Superior temporal gyrus (tissue), 1 donor: ENCODE data around the gene PLXNB1.
"Not testable (repeated sequence)": the region's sequence is repeated elsewhere in the genome, so short reads cannot be mapped to it uniquely, and the experiment has no call there.

Experiments
- DNase-seq: peaks from one replicate; pipeline ENCODE4 v3.0.0-alpha.2; 2016; ENCODE audit errors: extremely low spot score

PLXNB1 gene

GRCh38 chr3:48429960-48430707, at the start of gene PLXNB1:
Gene PLXNB1, minus strand, starts transcription at chr3:48430086. Its CDS starts 5,475 bp downstream, at chr3:48424611.
- DNase-seq: no peak

DNA sequence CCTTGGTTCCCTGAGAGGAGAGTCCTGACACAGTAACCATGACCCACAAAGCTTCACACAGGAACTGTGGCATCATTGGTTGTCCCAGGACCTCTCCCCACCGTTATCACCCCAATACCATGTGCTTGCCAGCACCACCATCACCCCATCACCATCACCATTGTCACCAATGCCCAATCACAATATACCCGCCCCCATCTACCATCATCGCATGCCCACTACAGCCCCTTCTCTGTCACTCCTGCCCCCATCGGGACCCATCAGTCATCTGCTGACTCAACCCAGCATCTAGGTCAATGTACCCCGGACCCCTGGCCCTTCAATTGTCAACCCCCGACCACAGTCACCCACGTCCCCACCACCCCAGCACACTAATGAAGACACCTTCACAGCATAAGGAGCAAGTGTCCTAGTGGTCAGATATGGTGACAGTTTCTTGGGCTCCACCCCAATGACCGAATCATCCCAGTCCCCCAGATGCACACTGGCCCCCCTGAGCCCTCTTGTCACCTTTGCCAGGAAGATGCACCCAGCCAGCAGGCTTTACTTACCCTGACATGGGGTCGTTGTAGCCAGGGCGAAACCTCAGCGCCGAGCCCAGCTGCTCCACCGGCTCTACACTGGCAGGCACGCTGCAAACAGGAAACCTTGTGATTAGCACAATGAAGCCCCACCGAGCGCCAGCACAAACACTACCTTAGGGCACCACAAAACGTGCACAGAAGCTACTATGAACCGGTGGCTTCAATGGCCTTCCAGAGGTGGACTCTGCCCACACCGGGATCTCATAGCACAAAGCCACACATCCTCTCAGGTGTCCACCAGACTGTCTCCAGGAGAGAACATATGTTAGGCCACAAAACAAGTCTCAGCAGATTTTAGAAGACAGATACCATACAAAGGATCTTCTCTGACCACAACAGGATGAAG, 49.0 kb upstream of the PLXNB1 start:
- no peak for DNase-seq

GRCh38 chr3:48477959-48478520, 48.2 kb upstream of the PLXNB1 start:
- no peak for DNase-seq

DNA sequence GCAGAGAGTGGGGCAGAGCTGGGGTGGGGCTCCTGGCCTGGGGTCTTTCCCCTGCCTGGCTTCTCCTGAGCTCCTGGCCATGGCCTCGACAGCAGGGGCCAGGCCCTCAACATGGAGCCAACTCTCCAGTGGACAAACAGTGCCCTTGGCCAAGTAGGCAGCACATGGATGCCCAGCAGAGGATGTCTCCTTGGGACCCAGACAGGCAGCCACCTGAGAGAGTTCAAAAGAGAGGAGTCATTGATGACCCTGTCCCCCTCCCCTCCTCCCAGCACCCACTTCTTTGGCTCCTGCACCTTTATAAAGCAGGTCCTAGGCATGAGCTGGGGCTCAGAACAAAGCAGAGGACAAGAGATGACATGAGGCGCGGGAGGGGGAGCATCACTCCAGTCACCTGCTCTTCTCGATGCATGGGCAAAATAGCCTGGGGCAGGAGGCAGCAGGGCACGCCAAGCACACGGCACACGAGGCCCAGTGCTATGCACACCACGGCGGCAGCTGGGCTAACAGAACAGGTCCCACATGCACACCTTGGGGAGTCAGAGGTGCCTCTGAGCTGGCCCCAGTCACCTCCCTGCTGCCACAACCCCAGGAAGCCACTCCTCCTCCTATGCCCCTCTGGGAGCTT, 46.7 kb upstream of the PLXNB1 start:
- DNase-seq: no peak

DNA sequence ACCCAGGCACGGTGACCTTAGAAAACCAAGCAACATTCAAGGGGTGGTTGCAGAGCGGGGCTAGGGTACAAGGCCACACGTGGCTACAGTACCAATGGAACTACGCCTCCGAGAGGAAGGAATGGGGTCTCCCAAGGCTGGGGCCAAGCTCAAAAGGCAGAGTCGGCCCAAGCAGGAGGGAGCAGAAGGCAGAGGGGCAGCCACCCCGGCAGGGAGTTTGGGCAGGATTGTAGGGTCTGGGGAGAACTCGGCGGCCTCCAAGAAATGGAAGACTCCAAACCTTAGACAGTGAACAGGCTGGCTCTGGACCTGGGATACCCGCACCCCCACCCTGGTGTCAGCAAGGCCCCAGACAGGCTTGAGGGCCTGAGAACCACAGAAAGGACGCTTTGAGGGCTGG, 45.3 kb upstream of the PLXNB1 start:
- no peak for DNase-seq

DNA sequence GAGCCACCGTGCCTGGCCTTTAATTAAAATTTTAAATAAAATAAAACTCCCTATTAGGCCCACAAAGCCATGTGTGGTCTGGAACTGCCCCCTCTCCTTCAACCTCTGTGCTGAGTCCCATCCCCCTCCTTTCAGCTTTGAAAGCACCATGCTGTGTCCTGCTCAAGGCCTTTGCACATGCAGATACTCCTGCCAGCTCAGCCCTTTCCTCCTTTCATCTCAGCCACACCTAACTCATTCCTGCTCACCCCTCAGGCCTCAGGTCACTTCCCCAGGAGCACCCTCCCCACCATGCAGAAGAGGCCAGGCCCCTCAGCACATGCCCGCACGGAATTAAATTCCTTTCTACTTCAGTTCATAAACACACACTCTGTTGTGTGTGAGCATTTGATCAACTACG, 44.7 kb upstream of the PLXNB1 start:
- no peak for DNase-seq

DNA sequence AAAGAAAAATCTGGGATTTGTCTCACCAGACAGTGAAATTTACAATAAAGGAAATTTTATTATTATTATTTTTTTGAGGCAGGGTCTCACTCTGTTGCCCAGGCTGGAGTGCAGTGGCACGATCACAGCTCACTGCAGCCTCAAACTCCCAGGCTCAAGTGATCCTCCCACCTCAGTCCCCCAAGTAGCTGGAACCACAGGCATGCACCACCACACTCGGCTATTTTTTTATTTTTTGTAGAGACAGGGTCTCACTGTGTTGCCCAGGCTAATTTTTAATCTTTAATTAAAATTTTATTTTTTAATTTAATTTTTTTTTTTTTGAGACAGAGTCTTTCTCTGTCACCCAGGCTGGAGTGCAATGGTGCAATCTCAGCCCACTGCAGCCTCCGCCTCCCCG, 44.1 kb upstream of the PLXNB1 start:
- DNase-seq: not testable (repeated sequence)

- peak; percentile 24 for DNase-seq
Measured at GRCh38 chr3:48473617-48473952, 43.7 kb upstream of the PLXNB1 start.

DNA sequence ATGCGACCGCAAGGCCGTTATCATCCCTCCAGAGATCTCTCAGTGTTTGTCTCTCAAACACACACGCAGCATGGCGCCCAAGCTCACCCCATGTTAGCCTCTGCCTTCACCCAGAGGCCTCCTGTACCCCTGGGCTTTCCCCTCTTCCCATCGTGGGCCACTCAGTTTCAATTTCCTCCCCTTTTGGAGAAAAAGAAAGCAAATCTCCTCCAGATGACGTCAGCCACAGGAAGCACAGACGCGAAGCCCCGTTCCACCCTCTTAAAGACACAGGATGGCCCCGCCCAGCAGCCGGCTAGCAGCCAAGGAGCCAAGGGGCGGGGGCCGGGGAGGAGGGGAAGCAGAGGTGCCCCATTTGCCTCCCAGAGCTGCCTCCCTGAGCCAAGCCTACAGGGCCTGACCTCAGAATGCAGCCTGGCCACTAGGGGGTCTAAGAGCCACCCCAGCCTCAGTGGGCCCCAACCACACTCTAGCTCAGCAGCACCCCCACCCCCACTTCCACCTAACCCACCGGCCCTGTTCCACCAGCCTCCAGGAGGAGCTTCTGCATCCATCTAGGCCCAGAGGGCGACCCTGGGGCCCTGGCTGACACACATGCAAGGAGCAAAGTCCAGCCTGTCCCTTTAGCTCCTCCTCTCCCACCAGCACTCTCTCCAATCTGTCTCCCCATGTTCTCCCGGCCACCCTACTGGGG, 43.2 kb upstream of the PLXNB1 start:
- peak; percentile 85 for DNase-seq

DNA sequence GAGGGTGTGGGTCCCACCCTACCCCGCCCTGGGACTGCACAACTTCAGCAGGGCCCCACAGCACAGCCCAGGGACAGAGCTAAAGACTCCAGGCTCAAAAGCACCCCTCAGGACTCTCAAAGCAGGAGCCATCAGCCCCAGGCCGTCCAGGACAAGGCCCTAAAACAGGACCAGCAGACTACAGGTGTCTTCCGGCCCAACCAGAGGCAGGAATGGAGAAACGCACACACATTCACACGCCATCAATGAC, 42.7 kb upstream of the PLXNB1 start:
- no peak for DNase-seq

DNA sequence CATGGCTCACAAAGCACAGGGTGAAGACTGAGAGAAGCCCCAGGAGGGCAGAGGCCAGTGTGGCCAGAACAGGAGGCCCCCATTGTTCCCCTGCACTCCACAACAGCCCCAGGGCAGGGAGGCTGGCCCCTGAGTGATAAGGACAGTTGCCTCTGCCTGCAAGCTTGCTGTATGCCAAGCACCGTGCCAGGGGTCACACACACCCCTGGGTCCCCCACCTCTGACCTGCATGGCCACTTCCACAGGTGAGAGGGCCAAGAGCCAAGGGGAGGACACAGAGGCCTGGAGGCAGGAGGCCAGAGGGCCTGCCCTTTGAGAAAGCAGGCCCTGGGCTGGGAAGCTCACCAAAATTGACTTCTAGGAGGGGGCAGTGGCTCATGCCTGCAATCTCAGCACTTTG, 40.4 kb upstream of the PLXNB1 start:
- DNase-seq: no peak

- no peak for DNase-seq
Measured at GRCh38 chr3:48469046-48469915, 39.4 kb upstream of the PLXNB1 start.

DNA sequence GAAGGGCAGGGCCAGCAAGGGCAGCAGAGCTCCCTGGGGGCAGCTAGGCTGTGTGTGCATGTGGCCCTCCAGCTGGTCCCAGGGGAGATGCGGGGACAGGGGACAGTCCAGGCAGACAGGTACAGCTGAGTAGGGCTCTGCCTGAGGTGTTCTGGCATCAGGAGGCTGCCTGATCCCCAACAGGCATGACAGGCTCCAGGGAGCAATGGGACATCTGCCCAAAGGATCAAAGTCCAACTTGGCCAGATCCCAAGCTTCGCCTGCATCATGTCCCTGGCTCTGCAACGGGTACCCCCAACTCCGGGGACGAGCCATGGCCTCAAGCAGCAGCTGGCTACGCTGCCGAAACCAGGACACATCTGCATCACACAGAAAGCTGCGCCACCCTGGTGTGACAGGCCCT, 38.4 kb upstream of the PLXNB1 start:
- DNase-seq: no peak

DNA sequence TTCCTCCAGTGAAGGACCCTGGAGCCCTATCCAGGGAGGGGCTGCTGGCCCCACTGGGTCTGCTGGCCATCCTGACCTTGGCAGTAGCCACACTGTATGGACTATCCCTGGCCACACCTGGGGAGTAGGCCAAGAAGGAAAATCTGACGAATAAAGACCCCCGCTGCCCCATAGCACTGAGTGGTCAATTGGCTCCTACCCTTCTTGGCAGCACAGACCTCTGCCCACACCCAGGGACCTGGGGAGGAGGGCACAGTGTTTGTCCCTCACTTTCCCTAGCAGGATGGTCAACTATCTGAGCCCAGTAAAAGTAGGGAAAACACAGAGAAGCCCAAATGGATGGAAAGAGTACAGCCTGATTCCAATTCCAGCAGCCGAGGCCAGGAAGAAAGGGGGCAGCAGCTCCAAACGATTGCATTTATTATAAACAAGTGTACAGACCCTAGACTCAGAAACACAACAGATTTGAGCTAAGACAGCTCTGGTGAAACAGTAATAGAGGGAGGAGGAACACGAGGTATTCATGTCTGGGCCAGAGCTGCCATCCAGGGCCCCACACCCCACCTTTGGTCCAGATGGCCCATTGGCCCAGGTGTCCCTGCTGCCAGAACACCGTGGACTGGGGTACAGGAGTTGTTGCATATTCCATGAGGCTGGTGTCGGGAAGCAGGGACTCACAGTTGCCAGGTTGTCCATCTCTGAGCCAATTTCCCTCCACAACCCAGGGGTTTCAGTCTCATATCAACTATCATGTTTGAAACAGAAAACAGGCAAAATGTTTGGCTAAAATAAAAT, 37.8 kb upstream of the PLXNB1 start:
- no peak for DNase-seq

GRCh38 chr3:48467110-48467454, 37.2 kb upstream of the PLXNB1 start:
- DNase-seq: no peak

GRCh38 chr3:48466386-48467109, 36.7 kb upstream of the PLXNB1 start:
- DNase-seq: no peak

GRCh38 chr3:48465531-48466378, 35.9 kb upstream of the PLXNB1 start:
- DNase-seq: peak; percentile 97

DNA sequence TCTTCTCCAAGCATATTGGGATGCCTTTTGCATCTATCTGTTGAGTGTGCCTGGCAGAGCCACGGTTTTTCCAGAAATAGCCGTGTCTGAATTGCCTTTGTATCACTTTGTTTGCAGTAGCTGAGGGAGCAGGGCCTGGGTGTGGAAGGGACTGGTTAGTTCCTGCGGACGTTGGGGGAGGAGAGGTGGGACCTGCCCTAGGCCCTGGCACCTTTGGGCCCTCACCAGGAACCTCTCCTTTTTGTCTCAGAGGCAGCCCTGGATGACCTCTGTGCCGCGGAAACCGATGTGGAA, 35.3 kb upstream of the PLXNB1 start:
- no peak for DNase-seq

GRCh38 chr3:48464713-48465221, 34.9 kb upstream of the PLXNB1 start:
- no peak for DNase-seq
